K562 (cell line): ENCODE results near the gene TRAF7. TPM values are rescaled to one million over a fixed set of nuclear protein-coding genes. Genes with fewer than 3 reads are reported as not detected.

Source experiments
- BRCA1 ChIP-seq, 2 experiments: fragments of 450-650 bp in 1 of 2; sonication (generic) in 1 of 2; formaldehyde crosslinking in 1 of 2; IDR thresholded peaks; 2 replicates each; pipeline versions ENCODE4 v1.5.0 to v1.6.1; 2017 to 2020; ENCODE audit warnings: mild to moderate bottlenecking in 1 of 2, missing genetic modification reagents in 1 of 2
- CBX3 ChIP-seq, 2 experiments: IDR thresholded peaks; 1 replicate in 1 of 2; 2 replicates in 1 of 2; pipeline ENCODE4 v1.6.1; 2012; ENCODE audit warnings: inconsistent platforms in 2 of 2, low read length in 2 of 2, borderline replicate concordance in 1 of 2, control low read depth in 1 of 2
- CBX8 ChIP-seq: fragments of 200-600 bp; sonication (generic); IDR thresholded peaks from 2 replicates; pipeline ENCODE4 v1.6.1; 2012; ENCODE audit warnings: borderline replicate concordance, mixed run types, low read depth, mild to moderate bottlenecking, moderate library complexity, mixed read lengths, low read length, control low read depth, inconsistent platforms; ENCODE audit not compliant: poor library complexity, severe bottlenecking; ENCODE audit errors: extremely low read depth
- CHCHD3 ChIP-seq: fragments of 250-450 bp; sonication (Bioruptor Pico); IDR thresholded peaks from 2 replicates; pipeline ENCODE4 v2.1.2; 2022; ENCODE audit warnings: mild to moderate bottlenecking
- CHD1 ChIP-seq: fragments of 200-600 bp; sonication (generic); IDR thresholded peaks from one replicate; pipeline ENCODE4 v1.6.1; 2012; ENCODE audit warnings: mild to moderate bottlenecking, moderate library complexity, low read length, inconsistent platforms
- CREB3 ChIP-seq: fragments of 450-650 bp; conservative IDR thresholded peaks from 2 replicates; pipeline ENCODE4 v1.6.1; 2016; ENCODE audit warnings: missing genetic modification characterization, low read depth, mild to moderate bottlenecking, missing compliant biosample characterization, moderate library complexity
- CREBBP ChIP-seq: IDR thresholded peaks from one replicate; pipeline ENCODE4 v1.6.1; 2012; ENCODE audit warnings: low read depth, mild to moderate bottlenecking, control low read depth, inconsistent platforms, low read length
- ELK3 ChIP-seq: fragments of 450-650 bp; formaldehyde crosslinking; IDR thresholded peaks from 2 replicates; pipeline ENCODE4 v1.4.0; 2020; ENCODE audit warnings: mild to moderate bottlenecking
- ERF ChIP-seq: fragments of 450-650 bp; formaldehyde crosslinking; IDR thresholded peaks from 2 replicates; pipeline ENCODE4 v1.4.0; 2020; ENCODE audit warnings: mild to moderate bottlenecking, mixed read lengths
- EWSR1 ChIP-seq: fragments of 450-650 bp; IDR thresholded peaks from 2 replicates; pipeline ENCODE4 v1.6.1; 2018; ENCODE audit warnings: borderline replicate concordance, mild to moderate bottlenecking, low read depth, moderate library complexity; ENCODE audit not compliant: partially characterized antibody
- FOXJ3 ChIP-seq: sonication (generic); formaldehyde crosslinking; IDR thresholded peaks from 2 replicates; pipeline ENCODE4 v1.4.0; 2020; ENCODE audit warnings: mild to moderate bottlenecking, missing genetic modification reagents
- GTF2F1 ChIP-seq: IDR thresholded peaks from 2 replicates; pipeline ENCODE4 v1.6.1; 2011; ENCODE audit warnings: low read depth, low read length, improper control_type of control experiment
- HDAC3 ChIP-seq: fragments of 450-650 bp; IDR thresholded peaks from 2 replicates; pipeline ENCODE4 v1.6.1; 2018; ENCODE audit warnings: borderline replicate concordance, mild to moderate bottlenecking, moderate library complexity; ENCODE audit not compliant: partially characterized antibody
- HES1 ChIP-seq: fragments of 450-650 bp; IDR thresholded peaks from 2 replicates; pipeline ENCODE4 v1.6.1; 2016; ENCODE audit warnings: low read depth, mild to moderate bottlenecking, moderate library complexity
- LARP7 ChIP-seq: fragments of 450-650 bp; IDR thresholded peaks from 2 replicates; pipeline ENCODE4 v1.6.1; 2016
- NR2C2 ChIP-seq, 2 experiments: fragments of 200-800 bp in 1 of 2; sonication (Bioruptor generic) in 1 of 2; sonication (generic) in 1 of 2; formaldehyde crosslinking in 1 of 2; IDR thresholded peaks; 2 replicates each; pipeline versions ENCODE4 v1.6.1 to v1.8.0; 2016 to 2022; ENCODE audit warnings: mild to moderate bottlenecking in 1 of 2, missing compliant biosample characterization in 1 of 2, missing genetic modification characterization in 1 of 2, missing genetic modification reagents in 1 of 2
- SMARCE1 ChIP-seq: fragments of 450-650 bp; IDR thresholded peaks from 2 replicates; pipeline ENCODE4 v1.7.1; 2016; ENCODE audit warnings: mild to moderate bottlenecking
- SMC3 ChIP-seq: conservative IDR thresholded peaks from 2 replicates; pipeline ENCODE4 v1.6.1; 2011; ENCODE audit warnings: low read depth, low read length, improper control_type of control experiment; ENCODE audit not compliant: insufficient read depth
- SNRNP70 ChIP-seq: fragments of 200-400 bp; formaldehyde crosslinking; optimal IDR thresholded peaks from 2 replicates; pipeline ENCODE3; 2017; ENCODE audit warnings: low read depth, low read length
- TCF7 ChIP-seq: sonication (generic); IDR thresholded peaks from 2 replicates; pipeline ENCODE4 v1.6.1; 2016; ENCODE audit warnings: antibody characterized with exemption, borderline replicate concordance
- ZBTB8A ChIP-seq: fragments of 450-650 bp; IDR thresholded peaks from 2 replicates; pipeline ENCODE4 v1.6.1; 2018; ENCODE audit warnings: mild to moderate bottlenecking, moderate library complexity; ENCODE audit not compliant: partially characterized antibody
- ZNF134 ChIP-seq: fragments of 250-450 bp; sonication (Bioruptor Pico); conservative IDR thresholded peaks from 2 replicates; pipeline ENCODE4 v1.4.0; 2020
- ZNF165 ChIP-seq: fragments of 250-450 bp; sonication (Bioruptor Pico); IDR thresholded peaks from 2 replicates; pipeline ENCODE4 v1.4.0; 2020; ENCODE audit warnings: borderline replicate concordance
- ZNF431 ChIP-seq: sonication (generic); formaldehyde crosslinking; IDR thresholded peaks from 2 replicates; pipeline ENCODE4 v1.8.0; 2022; ENCODE audit warnings: mild to moderate bottlenecking, missing genetic modification reagents
- ZSCAN32 ChIP-seq: fragments of 450-650 bp; formaldehyde crosslinking; IDR thresholded peaks from 2 replicates; pipeline ENCODE4 v1.4.0; 2020; ENCODE audit warnings: mild to moderate bottlenecking, moderate library complexity
- polyA plus RNA-seq, 8 experiments: library from polyadenylated mRNA; depleted of rRNA in 4 of 8; stranded (reverse) in 5 of 8; unstranded in 3 of 8; fragments of >200 nt; fragmentation: Nextera tagmentation in 2 of 8; fragmentation: Illumina TruSeq in 1 of 8; extraction: Ambion mirVana in 2 of 8; extraction: Trizol in 1 of 8; gene quantifications; 2 replicates each; pipeline versions ENCODE4 v1.2.1 to v1.2.3, GENCODE V29; 2011 to 2014; ENCODE audit warnings: inconsistent platforms in 1 of 8, missing spikeins in 1 of 8
- total RNA-seq, 7 experiments: library from RNA; depleted of rRNA in 6 of 7; stranded (reverse); fragments of >200 nt in 6 of 7; fragmentation: Illumina TruSeq in 2 of 7; extraction: Trizol in 2 of 7; gene quantifications; 2 replicates each; pipeline versions ENCODE4 v1.2.1 to v1.2.3, GENCODE V29; 2011 to 2021; ENCODE audit warnings: low replicate concordance in 1 of 7

Gene TRAF7
- total and polyA plus RNA-seq, 9 of the 15 experiments (the other 6 are each of a cell fraction or from before 2014, with no cell fraction given): 1.1 to 113 (median 41.6) TPM

- TF ChIP-seq HDAC3 (no peak), CBX8 (no peak), EWSR1 (no peak), ZNF165 (no peak), FOXJ3 (no peak), NR2C2 (CRISPR knock-in tag; IDR thresholded peaks at IDR 0.05) (peak; percentile 13; the same call in 1 of the 2 replicates), NR2C2 (tag; IDR thresholded peaks at IDR 0.05) (peak; percentile 94), SMC3 (no peak), SNRNP70 (no peak), ZBTB8A (no peak), TCF7 (peak; percentile 56; the same call in 1 of the 2 replicates), SMARCE1 (no peak), CREB3 (no peak), ZNF431 (CRISPR knock-in tag) (peak; percentile 65; the same call in 1 of the 2 replicates), BRCA1 (IDR thresholded peaks at IDR 0.05) (no peak), BRCA1 (CRISPR knock-in tag; IDR thresholded peaks at IDR 0.05) (no peak), ELK3 (CRISPR knock-in tag) (no peak), HES1 (no peak), CHD1 (peak; percentile 98), LARP7 (no peak), ZSCAN32 (CRISPR knock-in tag) (no peak), CBX3 (IDR thresholded peaks at IDR 0.05; ENCODE audit: borderline replicate concordance in 1 of 2, low read length in 2 of 2) (no peak; a peak in 1 of 3 replicates), CREBBP (no peak), CHCHD3 (peak; percentile 97), ZNF134 (no peak), ERF (CRISPR knock-in tag) (peak; percentile 67; the same call in 1 of the 2 replicates), GTF2F1 (peak; percentile 98)
Observed at GRCh38 chr16:2155091-2155950, at the start of gene TRAF7 (continued).
